Raji (cell line): ENCODE measurements around the gene CRLF1.

Experiments
- POLR2A ChIP-seq: IDR thresholded peaks from 2 replicates; pipeline ENCODE4 v1.6.1; 2011; ENCODE audit warnings: low read depth, low read length, control low read depth; ENCODE audit not compliant: insufficient read depth

Gene CRLF1

GRCh38 chr19:18590273-18591272 is 16.0 kb downstream of the CRLF1 start:
- no peak for TF ChIP-seq POLR2A

- no peak for TF ChIP-seq POLR2A
These were observed 17.0 kb downstream of the CRLF1 start for GRCh38 chr19:18589380-18590272.

- TF ChIP-seq POLR2A = peak; percentile 95
These were observed 17.8 kb downstream of the CRLF1 start, which contains the start of gene REX1BD for GRCh38 chr19:18588611-18589379. Gene REX1BD (plus strand): TSS chr19:18588798. CDS start chr19:18588802, 4 bp downstream.

- TF ChIP-seq POLR2A = no peak
These were observed 18.5 kb downstream of the CRLF1 start for GRCh38 chr19:18587962-18588610.

- TF ChIP-seq POLR2A = no peak
These were observed 19.0 kb downstream of the CRLF1 start for GRCh38 chr19:18587561-18587960.

- no peak for TF ChIP-seq POLR2A
These were observed 20.3 kb downstream of the CRLF1 start for GRCh38 chr19:18586306-18586705.

- TF ChIP-seq POLR2A = no peak
These were observed 26.3 kb downstream of the CRLF1 start for GRCh38 chr19:18580311-18580710.

- TF ChIP-seq POLR2A = no peak
These were observed 29.2 kb downstream of the CRLF1 start for GRCh38 chr19:18577365-18577914.

- no peak for TF ChIP-seq POLR2A
These were observed 30.2 kb downstream of the CRLF1 start for GRCh38 chr19:18576383-18576782.

GRCh38 chr19:18574691-18575291 is 31.8 kb downstream of the CRLF1 start:
- TF ChIP-seq POLR2A = no peak

- peak; percentile 92 for TF ChIP-seq POLR2A
These were observed 34.8 kb downstream of the CRLF1 start, which contains the start of gene UBA52 for GRCh38 chr19:18571564-18572344. Gene UBA52 (plus strand): TSS chr19:18571857. CDS start chr19:18573301, 1,444 bp downstream.

- no peak for TF ChIP-seq POLR2A
These were observed 38.2 kb downstream of the CRLF1 start for GRCh38 chr19:18568367-18568766.

GRCh38 chr19:18566953-18567352 is 39.6 kb downstream of the CRLF1 start:
- TF ChIP-seq POLR2A = no peak
